Esophagus squamous epithelium (tissue), 5 donors: Measurements from ENCODE around the gene KIF5C. TPM values are rescaled to one million over a fixed set of nuclear protein-coding genes. Genes with fewer than 3 reads are reported as not detected.
"Not testable (repeated sequence)": the region's sequence is repeated elsewhere in the genome, so short reads cannot be mapped to it uniquely, and the experiment has no call there.

Experiments used
- DNase-seq: peaks from one replicate; lab custom pipeline; 2025; lab: John Stamatoyannopoulos, UW
- H3K27ac ChIP-seq, 4 donors: fragments of 200-600 bp; sonication (generic); one replicate each; pipeline ENCODE4 v1.5.1; 2016 to 2019; ENCODE audit warnings: mild to moderate bottlenecking in 1 of 4
- H3K27me3 ChIP-seq, 4 donors: fragments of 200-600 bp; sonication (generic); 1 replicate in 3 of 4; 2 replicates in 1 of 4; pipeline versions ENCODE4 v1.5.1 to v1.6.0; 2017 to 2021; ENCODE audit warnings: antibody characterized with exemption in 1 of 4
- H3K36me3 ChIP-seq, 3 donors: fragments of 200-600 bp; sonication (generic); one replicate each; pipeline ENCODE4 v1.5.1; 2016 to 2019
- H3K4me1 ChIP-seq, 3 donors: fragments of 200-600 bp; sonication (generic); one replicate each; pipeline ENCODE4 v1.5.1; 2017 to 2019
- H3K4me3 ChIP-seq, 4 donors: fragments of 200-600 bp; sonication (generic); 1 replicate in 3 of 4; 2 replicates in 1 of 4; pipeline ENCODE4 v1.5.1; 2016 to 2019; ENCODE audit warnings: mild to moderate bottlenecking in 2 of 4, moderate library complexity in 1 of 4
- H3K9me3 ChIP-seq, 3 donors: fragments of 200-600 bp; sonication (generic); one replicate each; pipeline ENCODE4 v1.5.1; 2016 to 2019
- POLR2A ChIP-seq, 4 donors: fragments of 450-650 bp; IDR thresholded peaks; one replicate each; pipeline ENCODE4 v1.6.1; 2017; ENCODE audit warnings: antibody characterized with exemption in 4 of 4, mild to moderate bottlenecking in 4 of 4, moderate library complexity in 3 of 4
- WGBS, 2 donors: methylation state at CpG; one replicate each; pipeline ENCODE4 v1.1.5; 2018; 5-methylcytosine and 5-hydroxymethylcytosine counted together
- intact Hi-C: fragments of 100-400 bp; cut with DNase I; formaldehyde crosslinking; loops from one replicate; pipeline ENCODE4 v1.15.0; 2022
- total RNA-seq, 4 donors: library from RNA; depleted of rRNA; stranded (reverse); fragments of >200 nt; gene quantifications; one replicate each; pipeline ENCODE4 v1.1.0, GENCODE V29; 2016
- TF ChIP-seq, protein P1 (sequence below), 6 experiments: fragments of 450-650 bp in 4 of 6; fragments of 200-600 bp in 2 of 6; sonication (generic) in 2 of 6; IDR thresholded peaks; one replicate each; pipeline ENCODE4 v1.5.1; 2016 to 2019; ENCODE audit warnings: antibody characterized with exemption in 6 of 6, mild to moderate bottlenecking in 4 of 6, moderate library complexity in 4 of 6
- donor health status: DM: yes; HTN: yes; CAD: no.

The KIF5C gene
- total RNA-seq, 4 donors from 2014 or later = 0.09 to 2.3 (median 0.41) TPM; not detected in 1

DNA sequence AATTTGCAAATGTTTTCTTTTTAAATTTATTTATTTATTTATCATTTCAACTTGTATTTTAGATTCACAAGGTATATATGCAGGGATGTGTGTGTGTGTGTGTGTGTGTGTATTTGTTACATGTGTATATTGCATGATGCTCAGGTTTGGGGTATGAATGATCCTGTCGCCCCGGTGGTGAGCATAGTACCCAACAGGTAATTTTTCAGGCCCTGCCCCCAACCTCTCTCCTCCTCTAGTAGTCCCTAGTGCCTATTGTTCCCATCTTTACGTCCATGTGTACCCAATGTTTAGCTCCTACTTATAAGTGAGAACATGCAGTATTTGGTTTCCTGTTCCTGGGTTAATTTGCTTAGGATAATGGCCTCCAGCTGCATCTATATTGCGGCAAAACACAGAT is 33.0 kb upstream of the KIF5C start:
- Histone ChIP-seq H3K27me3 (no peaks in the 10 kb centered on the region), H3K36me3 (no peaks in the 10 kb centered on the region), H3K4me3 (no peak overlapping the region), H3K4me1 (no peaks in the 10 kb centered on the region), H3K27ac (no peak overlapping the region), H3K9me3 (no peaks in the 10 kb centered on the region)
- TF ChIP-seq, protein P1, sequence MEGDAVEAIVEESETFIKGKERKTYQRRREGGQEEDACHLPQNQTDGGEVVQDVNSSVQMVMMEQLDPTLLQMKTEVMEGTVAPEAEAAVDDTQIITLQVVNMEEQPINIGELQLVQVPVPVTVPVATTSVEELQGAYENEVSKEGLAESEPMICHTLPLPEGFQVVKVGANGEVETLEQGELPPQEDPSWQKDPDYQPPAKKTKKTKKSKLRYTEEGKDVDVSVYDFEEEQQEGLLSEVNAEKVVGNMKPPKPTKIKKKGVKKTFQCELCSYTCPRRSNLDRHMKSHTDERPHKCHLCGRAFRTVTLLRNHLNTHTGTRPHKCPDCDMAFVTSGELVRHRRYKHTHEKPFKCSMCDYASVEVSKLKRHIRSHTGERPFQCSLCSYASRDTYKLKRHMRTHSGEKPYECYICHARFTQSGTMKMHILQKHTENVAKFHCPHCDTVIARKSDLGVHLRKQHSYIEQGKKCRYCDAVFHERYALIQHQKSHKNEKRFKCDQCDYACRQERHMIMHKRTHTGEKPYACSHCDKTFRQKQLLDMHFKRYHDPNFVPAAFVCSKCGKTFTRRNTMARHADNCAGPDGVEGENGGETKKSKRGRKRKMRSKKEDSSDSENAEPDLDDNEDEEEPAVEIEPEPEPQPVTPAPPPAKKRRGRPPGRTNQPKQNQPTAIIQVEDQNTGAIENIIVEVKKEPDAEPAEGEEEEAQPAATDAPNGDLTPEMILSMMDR (IDR thresholded peaks at IDR 0.05) = no peak
- TF ChIP-seq POLR2A (IDR thresholded peaks at IDR 0.05) = no peak
- DNase-seq = no peak
- intact Hi-C loops = no loop called here
- 79 to 86% methylated on average over 3 of the region's 4 CpGs for whole genome bisulfite sequencing, 2 donors

DNA sequence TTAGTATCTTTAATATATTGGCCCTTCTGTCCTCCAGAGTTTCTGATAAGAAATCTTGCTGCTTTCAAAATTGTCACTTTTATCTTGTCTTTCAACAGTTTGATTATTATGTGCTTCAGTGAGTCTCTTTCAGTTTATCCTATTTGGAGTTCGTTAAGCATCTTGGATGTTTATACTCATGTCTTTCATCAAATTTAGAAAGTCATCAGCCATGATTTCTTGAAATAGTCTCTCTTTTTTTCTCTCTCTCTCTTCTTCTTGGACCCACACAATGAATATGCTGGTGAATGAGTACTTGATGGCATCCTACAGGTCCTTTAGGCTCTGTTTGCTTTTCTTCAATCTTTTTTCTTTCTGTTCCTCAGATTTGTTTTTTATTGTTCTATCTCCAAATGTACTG is 26.9 kb upstream of the KIF5C start:
- 80% methylated on average over 1 of the region's 1 CpG for WGBS, 2 donors
- Histone ChIP-seq H3K27me3 (peaks cover 0 to 10% (median 0%) of the 10 kb centered on the region in 4 donors), H3K4me3 (no peak overlapping the region), H3K9me3 (no peaks in the 10 kb centered on the region), H3K4me1 (no peaks in the 10 kb centered on the region), H3K36me3 (no peaks in the 10 kb centered on the region), H3K27ac (no peak overlapping the region)
- intact Hi-C loops = no loop called here
- DNase-seq = no peak
- TF ChIP-seq, protein P1 (IDR thresholded peaks at IDR 0.05) = no peak
- no peak for TF ChIP-seq POLR2A (IDR thresholded peaks at IDR 0.05)

DNA sequence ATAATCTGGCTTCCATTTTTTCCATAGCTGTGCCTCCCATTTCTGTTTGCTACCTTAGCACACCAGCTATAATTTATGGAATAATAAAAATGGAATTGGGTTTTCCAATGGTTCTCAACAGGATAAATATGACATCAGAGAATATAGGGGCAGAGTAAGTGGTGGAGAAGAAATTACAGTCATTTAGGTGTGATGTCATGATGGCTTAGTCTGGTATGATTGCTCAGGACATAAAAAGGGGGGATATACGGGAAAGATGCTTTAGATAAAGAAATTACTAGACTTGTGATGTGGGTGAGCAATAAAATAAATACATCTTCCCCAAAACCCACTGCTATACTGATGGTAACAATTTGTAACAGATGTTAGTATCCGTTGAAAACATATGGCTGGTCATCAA is 21.6 kb upstream of the KIF5C start:
- 64 to 66% methylated on average over 2 of the region's 2 CpGs for WGBS, 2 donors
- intact Hi-C loops = no loop called here

DNA sequence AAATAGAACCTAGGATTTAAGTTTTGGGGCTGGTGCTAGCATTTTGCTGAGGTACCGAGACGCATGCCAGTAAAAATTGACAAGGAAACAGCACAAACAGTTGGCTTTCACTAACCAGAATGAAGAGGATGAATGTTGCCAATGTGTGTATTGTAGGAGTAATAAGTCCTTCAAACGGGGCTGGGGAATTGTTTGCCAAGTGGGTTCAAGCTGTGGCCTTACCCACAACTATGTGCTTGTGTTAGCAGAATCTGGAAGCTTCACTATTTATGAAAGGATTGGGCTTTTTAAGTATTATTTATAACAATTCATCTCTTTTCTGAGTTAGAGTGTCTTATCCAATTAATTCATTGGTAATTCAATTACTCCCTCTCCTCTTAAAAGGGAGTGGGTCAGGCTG is 15.0 kb upstream of the KIF5C start:
- H3K27me3 ChIP-seq = peaks cover 0 to 6% (median 0%) of the 10 kb centered on the region in 4 donors
- 54 to 55% methylated on average over 3 of the region's 3 CpGs for WGBS, 2 donors
- TF ChIP-seq, protein P1 (IDR thresholded peaks at IDR 0.05) = no peak
- no peak for TF ChIP-seq POLR2A (IDR thresholded peaks at IDR 0.05)
- H3K36me3 ChIP-seq = no peaks in the 10 kb centered on the region
- H3K27ac ChIP-seq = no peak overlapping the region
- H3K4me1 ChIP-seq = no peaks in the 10 kb centered on the region
- no peak overlapping the region for H3K4me3 ChIP-seq
- no peak for DNase-seq
- intact Hi-C loops = no loop called here
- no peaks in the 10 kb centered on the region for H3K9me3 ChIP-seq

More for the DNA sequence above, 21.6 kb upstream of the KIF5C start:
- Histone ChIP-seq H3K4me1 (no peaks in the 10 kb centered on the region), H3K27me3 (peaks cover 0 to 10% (median 0%) of the 10 kb centered on the region in 4 donors), H3K4me3 (no peak overlapping the region), H3K9me3 (no peaks in the 10 kb centered on the region), H3K36me3 (no peaks in the 10 kb centered on the region), H3K27ac (no peak overlapping the region)
- no peak for DNase-seq
- TF ChIP-seq POLR2A (IDR thresholded peaks at IDR 0.05) = no peak
- TF ChIP-seq, protein P1 (IDR thresholded peaks at IDR 0.05) = no peak

DNA sequence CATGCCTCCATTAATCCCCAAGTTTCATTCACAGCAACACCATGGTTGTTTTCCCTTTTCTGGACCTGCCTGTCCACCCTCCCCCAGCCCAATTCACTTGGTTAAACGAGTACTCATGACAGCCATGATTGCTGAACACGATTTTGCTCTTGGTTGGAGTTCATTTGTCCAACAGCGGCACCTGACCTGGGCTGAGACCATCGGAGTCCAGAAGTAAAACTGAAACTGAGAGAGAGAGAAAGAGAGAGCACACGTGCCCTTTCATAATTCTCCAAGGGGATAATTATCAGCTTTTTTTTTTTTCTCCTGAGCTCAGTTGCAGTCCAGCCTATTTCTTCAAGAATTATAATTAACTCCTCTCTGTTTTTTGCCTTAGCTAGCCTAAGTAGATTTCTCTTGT is 13.7 kb upstream of the KIF5C start:
- 57 to 74% methylated on average over 5 of the region's 5 CpGs for WGBS, 2 donors
- H3K9me3 ChIP-seq = no peaks in the 10 kb centered on the region
- H3K27ac ChIP-seq = no peak overlapping the region
- no peak overlapping the region for H3K4me3 ChIP-seq
- peaks cover 0 to 6% (median 0%) of the 10 kb centered on the region in 4 donors for H3K27me3 ChIP-seq
- intact Hi-C loops = no loop called here
- no peak for DNase-seq
- TF ChIP-seq POLR2A (IDR thresholded peaks at IDR 0.05) = no peak
- TF ChIP-seq, protein P1 (IDR thresholded peaks at IDR 0.05) = no peak
- H3K4me1 ChIP-seq = no peaks in the 10 kb centered on the region
- no peaks in the 10 kb centered on the region for H3K36me3 ChIP-seq

DNA sequence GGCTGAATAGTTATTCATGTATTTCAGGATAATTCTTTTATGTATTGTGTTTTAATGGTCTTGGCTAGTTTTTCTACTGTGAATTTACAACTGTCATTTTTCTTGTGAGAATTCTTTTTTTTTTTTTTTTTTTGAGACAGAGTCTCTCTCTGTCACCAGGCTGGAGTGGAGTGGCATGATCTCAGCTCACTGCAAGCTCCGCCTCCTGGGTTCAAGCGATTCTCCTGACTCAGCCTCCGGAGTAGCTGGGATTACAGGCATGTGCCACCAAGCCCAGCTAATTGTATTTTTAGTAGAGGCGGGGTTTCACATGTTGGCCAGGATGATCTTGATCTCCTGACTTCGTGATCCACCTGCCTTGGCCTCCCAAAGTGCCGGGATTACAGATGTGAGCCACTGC is 12.5 kb upstream of the KIF5C start:
- peaks cover 0 to 12% (median 0%) of the 10 kb centered on the region in 4 donors for H3K27me3 ChIP-seq
- H3K9me3 ChIP-seq, H3K27ac ChIP-seq, H3K4me3 ChIP-seq, H3K4me1 ChIP-seq, DNase-seq, H3K36me3 ChIP-seq, intact Hi-C loops: not testable (repeated sequence)
- WGBS, 2 donors = 77 to 100% methylated on average over 1 to 5 of the region's 6 CpGs
